Measurements from ENCODE around the gene MAN1C1. TPM values are rescaled to one million over a fixed set of nuclear protein-coding genes. Genes with fewer than 3 reads are reported as not detected.
A peak's percentile ranks its signal among the peaks of the same experiment; 100 is the strongest.
"Not testable (repeated sequence)": the region's sequence is repeated elsewhere in the genome, so short reads cannot be mapped to it uniquely, and the experiment has no call there.

MAN1C1 gene
- total RNA-seq, 1 experiment from 2014 or later = 5.3 TPM

DNA sequence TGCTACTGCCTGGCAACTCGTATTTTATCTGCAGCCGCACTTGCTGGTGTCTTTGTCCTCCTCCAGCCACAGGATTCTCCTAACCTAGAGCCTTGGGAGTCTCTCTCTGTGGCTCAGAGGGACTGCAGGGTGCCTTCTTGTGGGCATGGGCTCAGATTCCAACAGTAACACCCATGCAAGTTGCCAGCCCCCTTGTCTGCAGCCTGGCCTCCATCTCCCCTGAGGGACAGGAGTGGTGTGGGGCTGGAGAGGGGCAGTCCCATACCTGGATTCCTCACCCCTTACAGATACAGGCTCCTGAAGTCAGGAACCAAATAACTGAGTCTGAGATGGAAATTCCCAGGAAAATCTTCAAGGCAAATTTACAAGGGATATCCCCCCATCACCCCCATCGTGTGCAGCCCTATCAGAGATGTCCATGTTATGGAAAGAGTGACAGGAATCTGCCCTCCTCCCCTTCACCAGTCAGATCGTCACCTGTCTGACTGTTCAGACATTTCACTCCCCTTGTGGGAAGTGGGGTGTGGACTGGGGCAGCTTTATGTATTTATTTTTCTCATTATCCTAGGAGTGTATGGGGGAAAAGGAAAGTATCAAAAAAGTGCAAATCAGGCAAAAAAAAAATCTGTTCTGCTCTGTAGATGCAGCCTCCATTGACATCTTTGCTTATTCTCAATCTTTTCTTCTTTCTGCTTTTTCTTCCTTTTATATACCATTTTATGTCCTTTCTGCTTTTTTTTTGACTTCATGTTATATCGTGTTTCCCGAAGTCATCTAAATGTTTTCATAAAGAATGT, 70.8 kb downstream of the MAN1C1 start:
- DNase-seq (ENCODE audit: low spot score) = no peak
- in situ Hi-C loops (cut with HindIII; ENCODE audit: low sequenced_read_pairs) = no loop called here

DNA sequence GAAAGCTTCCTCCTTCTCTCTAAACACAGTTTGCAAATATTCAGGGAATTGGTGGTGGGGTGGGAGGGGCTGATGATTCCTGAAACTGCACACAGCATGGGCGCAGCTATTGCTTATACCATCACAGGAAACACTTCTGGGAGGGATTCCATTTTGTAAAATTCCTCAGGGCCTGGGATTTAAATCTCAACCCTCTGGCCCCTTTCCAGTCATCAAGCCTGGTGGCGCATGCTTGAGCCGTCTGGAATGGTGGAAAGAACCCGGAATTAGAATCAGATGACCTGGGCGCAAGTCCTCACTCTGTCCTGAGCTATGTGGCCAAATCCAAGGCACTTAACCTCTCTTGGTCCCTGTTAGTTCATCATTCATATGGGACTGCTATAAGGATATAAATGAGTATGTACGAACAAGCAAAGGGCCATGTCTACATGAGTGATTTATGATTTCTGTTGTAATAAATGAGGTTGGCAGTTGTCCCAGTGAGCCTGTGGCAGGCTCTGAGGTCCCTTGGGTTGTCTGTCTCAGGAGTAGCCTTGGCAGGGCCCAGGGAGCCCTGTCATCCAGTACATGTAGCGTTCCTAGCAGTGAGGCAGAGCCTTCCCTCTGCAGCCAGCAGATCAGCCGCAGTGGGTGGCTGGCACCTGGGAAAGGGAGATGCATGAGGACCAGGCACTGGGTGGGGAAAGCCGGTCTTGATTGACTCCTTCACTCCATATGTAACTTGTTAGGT, 72.0 kb downstream of the MAN1C1 start:
- DNase-seq (ENCODE audit: low spot score) = peak; percentile 88
- in situ Hi-C loops (cut with HindIII; ENCODE audit: low sequenced_read_pairs) = no loop called here

GRCh38 chr1:25689686-25690381, 73.2 kb downstream of the MAN1C1 start:
- DNase-seq (ENCODE audit: low spot score) = no peak
- in situ Hi-C loops (cut with HindIII; ENCODE audit: low sequenced_read_pairs) = no loop called here

DNA sequence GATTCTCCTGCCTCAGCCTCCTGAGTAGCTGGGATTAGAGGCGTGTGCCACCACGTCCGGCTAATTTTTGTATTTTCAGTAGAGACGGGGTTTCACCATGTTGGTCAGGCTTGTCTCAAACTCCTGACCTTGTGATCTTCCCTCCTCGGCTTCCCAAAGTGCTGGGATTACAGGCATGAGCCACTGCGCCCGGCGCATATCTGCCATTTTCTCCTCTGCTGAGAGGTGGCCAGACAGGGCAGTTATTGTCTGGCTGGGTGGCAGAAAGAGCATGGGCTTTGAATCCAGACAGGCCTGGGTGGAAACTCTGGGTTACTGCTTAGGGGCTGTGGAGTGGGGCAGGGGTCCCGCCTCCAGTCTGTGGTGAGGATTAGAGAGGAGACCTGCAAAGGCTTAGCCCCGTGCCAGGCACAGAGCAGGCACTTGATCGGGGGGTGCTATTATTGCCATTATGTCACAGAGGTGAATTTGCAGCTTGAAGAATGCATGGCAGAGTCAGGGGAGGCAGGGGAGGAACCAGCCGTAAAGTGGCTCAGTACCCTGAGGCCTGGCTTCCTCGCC, 73.9 kb downstream of the MAN1C1 start:
- no peak for DNase-seq (ENCODE audit: low spot score)
- in situ Hi-C loops (cut with HindIII; ENCODE audit: low sequenced_read_pairs) = no loop called here

- no peak for DNase-seq (ENCODE audit: low spot score)
- in situ Hi-C loops (cut with HindIII; ENCODE audit: low sequenced_read_pairs) = no loop called here
Measured at GRCh38 chr1:25691211-25691610, 74.6 kb downstream of the MAN1C1 start.

GRCh38 chr1:25692560-25692959, 76.0 kb downstream of the MAN1C1 start:
- DNase-seq (ENCODE audit: low spot score) = no peak
- in situ Hi-C loops (cut with HindIII; ENCODE audit: low sequenced_read_pairs) = no loop called here

DNA sequence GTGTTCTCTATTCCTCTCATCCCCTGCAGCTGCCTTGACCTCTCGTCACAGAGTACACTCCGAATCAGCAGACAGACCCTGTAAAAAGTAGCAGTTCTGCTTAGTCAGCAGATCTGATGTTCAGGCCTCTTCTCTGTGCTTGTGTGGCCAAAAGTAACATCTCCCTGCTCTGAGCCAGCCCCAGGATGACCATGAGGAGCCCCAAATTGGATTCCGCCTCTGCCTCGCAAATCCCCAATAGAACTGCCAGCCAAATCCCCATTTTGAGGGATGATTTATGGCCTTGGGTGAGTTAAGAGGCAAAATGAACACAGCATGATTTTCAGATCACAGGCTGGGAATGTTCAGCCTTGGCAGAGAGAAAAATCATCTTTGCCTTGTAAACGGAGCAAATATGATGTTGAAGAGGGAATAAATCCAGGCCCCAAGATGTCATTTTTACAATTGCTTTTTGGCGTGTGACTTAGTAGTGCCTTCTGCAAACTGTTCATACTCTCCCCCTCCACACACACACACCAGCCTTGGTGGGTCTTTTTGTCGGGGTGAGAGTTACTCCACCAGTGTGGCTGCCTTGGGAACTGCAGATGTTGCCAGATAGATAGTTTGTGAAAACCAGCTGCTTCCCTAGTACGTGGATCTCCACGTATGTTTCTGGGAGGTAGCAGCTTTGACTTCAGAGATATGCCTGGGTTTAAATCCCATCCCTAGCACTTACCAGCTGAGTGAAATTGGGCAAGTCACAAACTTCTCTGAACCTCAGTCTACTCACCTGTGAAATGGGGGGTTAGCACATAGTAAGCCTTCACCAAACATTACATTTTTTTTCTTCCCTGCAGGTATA, 77.8 kb downstream of the MAN1C1 start:
- DNase-seq (ENCODE audit: low spot score) = no peak
- in situ Hi-C loops (cut with HindIII; ENCODE audit: low sequenced_read_pairs) = no loop called here

DNA sequence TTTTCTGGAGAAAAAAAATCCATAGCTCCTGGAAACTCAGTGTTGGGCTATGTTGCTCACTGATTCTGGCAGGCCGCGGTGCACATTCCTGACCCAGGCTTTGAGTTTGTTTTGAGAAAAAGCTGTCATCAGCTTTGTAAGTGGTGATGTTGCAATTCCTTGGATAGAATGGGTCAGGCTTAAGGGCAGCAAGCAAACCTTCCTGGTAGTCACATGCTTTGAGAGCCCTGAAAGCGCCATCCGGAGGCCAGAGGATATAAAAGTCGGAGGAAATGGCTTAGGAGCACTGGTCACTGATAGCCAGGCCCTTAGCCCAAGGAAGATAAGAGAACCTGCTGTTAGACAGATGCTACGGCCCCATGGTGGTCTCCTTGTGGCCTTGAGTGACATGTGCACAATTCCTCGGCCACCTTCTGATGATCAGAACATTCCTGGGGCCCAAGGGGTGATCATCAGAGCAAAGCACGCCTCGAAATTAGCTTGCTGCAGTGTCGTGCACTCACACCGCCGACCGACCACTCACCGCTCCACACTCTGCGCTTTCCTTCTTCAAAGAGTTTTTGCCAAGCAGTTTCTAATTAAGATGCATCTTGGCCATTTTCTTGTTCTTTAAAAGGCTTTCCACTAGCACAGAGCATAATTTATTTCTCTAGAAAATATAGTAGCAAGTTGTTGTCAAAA, 78.6 kb downstream of the MAN1C1 start:
- no peak for DNase-seq (ENCODE audit: low spot score)
- in situ Hi-C loops (cut with HindIII; ENCODE audit: low sequenced_read_pairs) = no loop called here

- in situ Hi-C loops (cut with HindIII; ENCODE audit: low sequenced_read_pairs) = no loop called here
- DNase-seq (ENCODE audit: low spot score) = no peak
Measured at GRCh38 chr1:25695771-25696311, 79.2 kb downstream of the MAN1C1 start.

DNA sequence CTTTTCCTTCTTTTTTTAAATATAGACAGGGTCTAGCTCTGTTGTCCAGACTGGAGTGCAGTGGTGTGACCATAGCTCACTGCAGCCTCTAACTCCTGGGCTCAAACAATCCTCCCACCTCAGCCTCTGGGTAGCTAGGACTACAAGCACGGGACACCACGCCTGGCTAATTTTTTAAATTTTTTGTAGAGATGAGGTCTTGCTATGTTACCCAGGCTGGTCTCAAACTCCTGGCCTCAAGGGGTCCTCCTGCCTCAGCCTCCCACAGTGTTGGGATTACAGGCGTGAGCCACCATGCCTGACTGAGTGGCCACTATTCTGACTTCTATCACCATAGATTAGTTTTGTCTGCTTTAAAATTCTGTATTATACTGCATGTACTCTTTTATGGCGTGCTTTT, 80.1 kb downstream of the MAN1C1 start:
- in situ Hi-C loops (cut with HindIII; ENCODE audit: low sequenced_read_pairs) = not testable (repeated sequence)

DNA sequence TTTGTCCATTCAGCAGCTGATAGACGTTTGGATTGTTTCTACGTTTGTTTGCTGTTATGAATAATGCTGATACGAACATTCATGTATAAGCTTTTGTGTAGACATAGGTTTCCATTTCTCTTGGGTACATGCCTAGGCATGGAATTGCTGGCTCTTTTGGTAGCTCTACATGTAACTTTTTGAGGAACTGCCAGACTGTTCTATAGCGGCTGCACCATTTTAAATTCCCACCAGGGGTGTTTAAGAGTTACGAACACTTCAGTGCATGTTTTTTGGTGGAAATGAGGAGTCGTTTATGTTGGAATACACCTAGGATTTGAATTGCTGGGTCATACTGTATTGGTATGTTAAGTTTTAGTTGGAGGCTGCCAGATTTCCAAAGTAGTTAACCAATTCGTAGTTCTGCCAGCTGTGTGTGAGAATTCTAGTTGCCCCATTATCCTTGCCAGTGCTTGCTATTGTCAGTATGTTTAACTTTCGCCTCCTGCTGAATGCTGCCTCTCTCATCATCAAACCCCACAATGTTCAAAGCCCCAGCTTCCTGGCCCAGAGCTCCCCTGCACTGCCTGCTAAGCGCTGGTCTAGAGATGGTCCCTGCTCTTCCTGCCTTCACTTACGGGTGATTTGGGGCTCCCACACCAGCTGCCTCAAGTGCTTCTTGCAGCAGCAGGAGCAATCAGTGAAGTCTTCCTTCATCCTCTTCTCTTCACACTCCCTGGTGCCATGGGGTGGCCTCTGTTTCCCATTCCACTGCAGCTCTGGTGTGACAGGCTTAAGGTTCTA, 81.0 kb downstream of the MAN1C1 start:
- in situ Hi-C loops (cut with HindIII; ENCODE audit: low sequenced_read_pairs) = no loop called here
- no peak for DNase-seq (ENCODE audit: low spot score)

More for the DNA sequence above, 80.1 kb downstream of the MAN1C1 start:
- not testable (repeated sequence) for DNase-seq (ENCODE audit: low spot score)

GRCh38 chr1:25698252-25698651, 81.7 kb downstream of the MAN1C1 start:
- in situ Hi-C loops (cut with HindIII; ENCODE audit: low sequenced_read_pairs) = no loop called here
- no peak for DNase-seq (ENCODE audit: low spot score)

DNA sequence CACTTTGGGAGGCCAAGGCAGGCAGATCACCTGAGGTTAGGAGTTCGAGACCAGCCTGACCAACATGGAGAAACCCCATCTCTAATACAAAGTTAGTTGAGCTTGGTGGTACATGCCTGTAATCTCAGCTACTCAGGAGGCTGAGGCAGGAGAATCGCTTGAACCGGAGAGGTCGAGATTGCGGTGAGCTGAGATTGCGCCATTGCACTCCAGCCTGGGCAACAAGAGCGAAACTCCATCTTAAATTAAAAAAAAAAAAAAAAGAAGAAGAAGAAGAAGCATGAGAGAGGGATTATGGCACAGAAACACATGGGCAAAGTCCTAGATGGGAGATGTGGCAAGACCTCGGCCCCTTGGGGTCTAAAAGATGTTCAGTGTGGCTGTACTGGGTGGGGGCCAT, 82.5 kb downstream of the MAN1C1 start:
- in situ Hi-C loops (cut with HindIII; ENCODE audit: low sequenced_read_pairs); DNase-seq (ENCODE audit: low spot score): not testable (repeated sequence)

DNA sequence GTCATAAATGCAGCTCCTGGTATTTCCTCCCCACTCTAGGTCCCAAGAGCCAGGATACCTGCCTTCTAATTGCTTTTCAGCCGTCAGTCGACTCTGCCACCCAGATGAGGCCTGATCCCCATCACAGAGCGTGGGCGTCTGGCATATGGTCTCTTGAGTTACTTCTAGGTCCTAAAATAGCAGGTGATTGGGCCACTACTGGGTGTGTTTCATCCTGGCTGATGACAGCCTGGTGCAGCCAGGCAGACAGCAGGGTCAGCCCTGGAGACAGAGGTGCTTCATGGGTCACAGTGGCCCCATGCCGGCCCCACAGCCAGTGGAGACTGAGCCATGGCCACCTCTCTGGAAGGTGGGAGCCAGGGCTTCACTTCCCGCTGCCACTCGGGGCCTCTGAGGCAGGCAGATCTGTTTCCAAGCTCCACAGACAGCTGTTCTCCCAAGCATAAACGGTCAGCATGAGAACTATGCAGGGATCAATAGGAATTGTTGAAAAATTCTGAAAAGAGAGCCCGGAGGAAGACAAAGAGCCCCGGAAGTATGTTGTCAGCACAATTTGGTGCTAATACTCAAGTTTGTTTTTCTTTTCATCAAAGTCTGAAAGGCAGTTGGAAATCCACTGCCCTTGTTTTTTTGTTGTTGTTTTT, 83.0 kb downstream of the MAN1C1 start:
- in situ Hi-C loops (cut with HindIII; ENCODE audit: low sequenced_read_pairs) = no loop called here
- no peak for DNase-seq (ENCODE audit: low spot score)

GRCh38 chr1:25700144-25700523, 83.5 kb downstream of the MAN1C1 start:
- peak; percentile 79 for DNase-seq (ENCODE audit: low spot score)
- in situ Hi-C loops (cut with HindIII; ENCODE audit: low sequenced_read_pairs) = no loop called here

DNA sequence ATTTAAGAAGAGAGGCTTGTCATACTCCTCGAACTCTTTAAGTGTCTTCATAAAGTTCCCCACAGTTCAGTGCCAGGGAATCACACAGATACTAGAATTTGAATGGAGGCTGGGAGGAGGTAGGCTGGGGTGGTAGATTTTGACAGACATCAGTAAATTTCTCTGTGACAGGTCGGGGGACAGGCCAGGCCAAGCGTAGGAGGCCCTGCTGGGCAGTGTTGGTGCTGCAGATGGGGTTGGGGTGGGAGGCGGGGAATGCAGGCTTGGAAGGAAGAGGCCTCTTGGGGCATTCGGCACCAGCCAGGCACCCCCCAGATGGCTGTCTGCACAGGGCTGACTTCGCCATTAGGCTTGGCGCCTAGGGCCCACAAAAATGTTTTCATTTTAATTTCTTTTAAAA, 84.0 kb downstream of the MAN1C1 start:
- no peak for DNase-seq (ENCODE audit: low spot score)

More for the DNA sequence above, 84.0 kb downstream of the MAN1C1 start:
- in situ Hi-C loops (cut with HindIII; ENCODE audit: low sequenced_read_pairs) = no loop called here

Measured in G401 (cell line).